Gastrocnemius medialis (tissue), 4 donors: Measurements from ENCODE around the gene RASSF5. TPM values are rescaled to one million over a fixed set of nuclear protein-coding genes. Genes with fewer than 3 reads are reported as not detected.

Experiments
- ATAC-seq, 2 donors: fragments of 150-250 bp; one replicate each; pipeline ENCODE4 v1.9.1; 2016
- DNase-seq, 2 donors: peaks; one replicate each; pipeline ENCODE4 v3.0.0-alpha.2; 2019
- H3K27ac ChIP-seq, 4 donors: fragments of 200-600 bp; sonication (generic); 1 replicate in 1 of 4; 2 replicates in 3 of 4; pipeline ENCODE4 v1.5.1; 2016 to 2018; ENCODE audit warnings: mild to moderate bottlenecking in 2 of 4, moderate library complexity in 1 of 4
- H3K27me3 ChIP-seq, 3 donors: fragments of 200-600 bp; sonication (generic) in 2 of 3; 1 replicate in 1 of 3; 2 replicates in 2 of 3; pipeline versions ENCODE4 v1.5.1 to v1.6.0; 2016 to 2019; ENCODE audit warnings: mild to moderate bottlenecking in 1 of 3, moderate library complexity in 1 of 3
- H3K36me3 ChIP-seq, 2 donors: fragments of 200-600 bp; sonication (generic) in 1 of 2; one replicate each; pipeline ENCODE4 v1.5.1; 2017 to 2018
- H3K4me1 ChIP-seq, 2 donors: fragments of 200-600 bp; sonication (generic) in 1 of 2; one replicate each; pipeline ENCODE4 v1.5.1; 2016 to 2017; ENCODE audit warnings: mild to moderate bottlenecking in 2 of 2
- H3K4me3 ChIP-seq, 4 donors: fragments of 200-600 bp; sonication (generic) in 3 of 4; 1 replicate in 1 of 4; 2 replicates in 3 of 4; pipeline ENCODE4 v1.5.1; 2016 to 2019; ENCODE audit warnings: mild to moderate bottlenecking in 2 of 4
- H3K9me3 ChIP-seq, 3 donors: fragments of 200-600 bp; sonication (generic) in 2 of 3; 1 replicate in 1 of 3; 2 replicates in 2 of 3; pipeline ENCODE4 v1.5.1; 2016 to 2019
- POLR2A ChIP-seq, 2 donors: fragments of 450-650 bp; IDR thresholded peaks; one replicate each; pipeline ENCODE4 v1.6.1; 2017; ENCODE audit warnings: antibody characterized with exemption in 2 of 2, mild to moderate bottlenecking in 2 of 2, moderate library complexity in 2 of 2
- in situ Hi-C, 4 donors: fragments of 200-750 bp; cut with MboI; loops; one replicate each; pipeline versions ENCODE4 v1.15.0 to v1.8.0; 2017; ENCODE audit warnings: low sequenced_read_pairs in 4 of 4
- intact Hi-C: fragments of 100-400 bp; cut with DNase I; formaldehyde crosslinking; loops from one replicate; pipeline ENCODE4 v1.15.1; 2023; ENCODE audit warnings: low total_unique reads
- total RNA-seq, 4 donors: library from RNA; depleted of rRNA; stranded (reverse); fragments of >200 nt; gene quantifications; one replicate each; pipeline versions ENCODE4 v1.1.0 to v1.2.3, GENCODE V29; 2016
- TF ChIP-seq, protein P1 (sequence below), 5 experiments: fragments of 450-650 bp in 3 of 5; fragments of 200-600 bp in 2 of 5; sonication (generic) in 2 of 5; IDR thresholded peaks in 4 of 5; conservative IDR thresholded peaks in 1 of 5; 1 replicate in 4 of 5; 2 replicates in 1 of 5; pipeline ENCODE4 v1.5.1; 2016 to 2019; ENCODE audit warnings: antibody characterized with exemption in 5 of 5, mild to moderate bottlenecking in 3 of 5, moderate library complexity in 3 of 5

RASSF5 gene
- total RNA-seq, 4 donors from 2014 or later = 5.9 to 15.9 (median 9.4) TPM

DNA sequence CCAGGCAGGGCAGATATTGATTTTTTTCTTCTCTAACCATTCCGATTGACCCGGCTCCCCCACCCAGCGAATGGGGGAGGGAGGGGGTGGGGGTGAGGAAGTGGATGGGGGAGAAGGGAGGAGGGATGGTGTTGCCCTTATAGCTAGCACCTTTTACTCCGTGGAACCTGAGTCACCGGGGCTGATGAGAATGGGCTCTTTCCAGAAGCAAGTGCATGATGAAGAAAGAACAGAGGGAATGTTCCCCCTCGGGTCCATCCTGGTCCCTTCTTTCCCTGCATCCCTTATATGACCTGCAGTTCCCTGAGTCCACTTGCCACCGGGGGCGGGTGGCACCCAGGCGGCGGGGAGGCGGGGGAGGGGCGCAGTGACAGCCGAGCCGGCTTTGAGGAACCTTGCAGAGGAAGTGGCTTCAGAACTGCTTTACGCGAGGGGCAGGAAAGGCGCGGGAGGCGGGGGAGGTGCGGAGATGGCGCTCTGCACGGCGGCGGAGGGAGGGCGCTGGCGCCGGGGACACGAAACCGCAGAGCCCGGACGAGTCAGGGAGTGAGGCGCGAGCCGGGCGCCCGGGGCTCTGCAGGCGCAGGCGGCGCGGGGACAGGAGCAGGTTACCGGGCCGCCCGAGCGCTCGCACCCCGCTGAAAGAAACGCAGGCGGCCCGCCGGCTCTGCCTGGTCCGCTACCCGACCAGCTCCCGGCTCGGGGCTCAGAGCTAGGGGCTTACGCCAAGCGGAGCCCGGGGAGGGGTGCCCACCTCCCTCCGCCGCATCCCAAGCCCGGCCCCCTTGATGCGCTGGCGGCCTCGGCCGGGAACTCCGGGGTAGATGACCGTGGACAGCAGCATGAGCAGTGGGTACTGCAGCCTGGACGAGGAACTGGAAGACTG, 49.7 kb downstream of the RASSF5 start:
- H3K9me3 ChIP-seq = no peaks in the 10 kb centered on the region
- in situ Hi-C loops (no loop called here), intact Hi-C loops (loop anchor here (2.0 kb wide), 1 partner anchor 22 kb away; no protein-coding TSS in a partner anchor)
- H3K4me3 ChIP-seq = peak overlapping the region; percentile 56 to 91 (median 68)
- no peaks in the 10 kb centered on the region for H3K36me3 ChIP-seq
- H3K4me1 ChIP-seq = peaks cover 31 to 55% of the 10 kb centered on the region in 2 donors
- TF ChIP-seq, protein P1, sequence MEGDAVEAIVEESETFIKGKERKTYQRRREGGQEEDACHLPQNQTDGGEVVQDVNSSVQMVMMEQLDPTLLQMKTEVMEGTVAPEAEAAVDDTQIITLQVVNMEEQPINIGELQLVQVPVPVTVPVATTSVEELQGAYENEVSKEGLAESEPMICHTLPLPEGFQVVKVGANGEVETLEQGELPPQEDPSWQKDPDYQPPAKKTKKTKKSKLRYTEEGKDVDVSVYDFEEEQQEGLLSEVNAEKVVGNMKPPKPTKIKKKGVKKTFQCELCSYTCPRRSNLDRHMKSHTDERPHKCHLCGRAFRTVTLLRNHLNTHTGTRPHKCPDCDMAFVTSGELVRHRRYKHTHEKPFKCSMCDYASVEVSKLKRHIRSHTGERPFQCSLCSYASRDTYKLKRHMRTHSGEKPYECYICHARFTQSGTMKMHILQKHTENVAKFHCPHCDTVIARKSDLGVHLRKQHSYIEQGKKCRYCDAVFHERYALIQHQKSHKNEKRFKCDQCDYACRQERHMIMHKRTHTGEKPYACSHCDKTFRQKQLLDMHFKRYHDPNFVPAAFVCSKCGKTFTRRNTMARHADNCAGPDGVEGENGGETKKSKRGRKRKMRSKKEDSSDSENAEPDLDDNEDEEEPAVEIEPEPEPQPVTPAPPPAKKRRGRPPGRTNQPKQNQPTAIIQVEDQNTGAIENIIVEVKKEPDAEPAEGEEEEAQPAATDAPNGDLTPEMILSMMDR (IDR thresholded peaks at IDR 0.05 in 4 of 5, conservative IDR thresholded peaks at IDR 0.05 in 1 of 5) = peak in 1 of 5 experiments; percentile 14
- peak; percentile 16 to 30 for TF ChIP-seq POLR2A (IDR thresholded peaks at IDR 0.05)
- ATAC-seq (peak; percentile 14 to 32), DNase-seq (peak; percentile 62 to 71)
- H3K27me3 ChIP-seq = no peaks in the 10 kb centered on the region
- peak overlapping the region; percentile 35 to 81 (median 61) for H3K27ac ChIP-seq

DNA sequence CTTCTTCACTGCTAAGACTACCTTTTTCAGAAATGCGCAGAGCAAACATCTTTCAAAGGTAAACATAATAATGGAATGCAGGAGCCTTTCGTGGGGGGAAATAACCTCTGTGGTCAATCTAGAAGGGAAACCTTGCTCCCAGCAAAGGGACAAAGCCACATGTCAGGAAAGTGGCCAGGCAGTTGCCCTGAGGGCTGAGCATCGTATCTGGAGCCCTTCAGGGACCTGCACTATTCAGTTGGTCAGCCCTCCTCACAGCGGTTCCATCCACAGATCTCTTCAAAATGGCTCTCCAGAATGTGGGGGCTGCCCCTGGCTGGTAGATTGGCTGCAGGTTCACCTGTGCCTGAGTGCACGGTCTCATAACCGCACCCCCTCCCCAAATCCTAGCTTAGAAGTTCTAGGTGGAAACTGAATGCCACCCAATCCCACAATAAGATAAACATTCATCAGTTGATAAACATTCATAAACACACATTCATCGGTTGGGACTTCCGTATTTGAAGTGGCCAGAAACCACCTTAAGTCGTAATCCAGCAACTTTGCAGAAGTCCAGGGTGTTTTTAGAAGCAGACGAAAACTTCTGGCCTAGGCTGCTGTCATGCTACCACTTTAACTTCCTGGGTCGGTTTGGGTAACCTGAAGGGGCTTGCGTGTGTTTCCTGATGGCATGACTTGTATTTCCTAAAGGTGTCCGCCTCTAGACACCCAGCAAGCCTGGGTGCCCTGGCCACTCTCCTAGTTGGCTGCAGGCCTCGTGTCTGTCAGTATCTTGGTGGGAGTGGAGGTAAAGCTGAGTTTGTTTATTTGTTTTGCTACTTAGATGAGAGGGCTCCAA, 50.5 kb downstream of the RASSF5 start:
- intact Hi-C loops = loop anchor here (2.0 kb wide), 1 partner anchor 21 kb away; no protein-coding TSS in a partner anchor
- H3K4me1 ChIP-seq = peaks cover 31 to 55% of the 10 kb centered on the region in 2 donors
- in situ Hi-C loops = no loop called here

DNA sequence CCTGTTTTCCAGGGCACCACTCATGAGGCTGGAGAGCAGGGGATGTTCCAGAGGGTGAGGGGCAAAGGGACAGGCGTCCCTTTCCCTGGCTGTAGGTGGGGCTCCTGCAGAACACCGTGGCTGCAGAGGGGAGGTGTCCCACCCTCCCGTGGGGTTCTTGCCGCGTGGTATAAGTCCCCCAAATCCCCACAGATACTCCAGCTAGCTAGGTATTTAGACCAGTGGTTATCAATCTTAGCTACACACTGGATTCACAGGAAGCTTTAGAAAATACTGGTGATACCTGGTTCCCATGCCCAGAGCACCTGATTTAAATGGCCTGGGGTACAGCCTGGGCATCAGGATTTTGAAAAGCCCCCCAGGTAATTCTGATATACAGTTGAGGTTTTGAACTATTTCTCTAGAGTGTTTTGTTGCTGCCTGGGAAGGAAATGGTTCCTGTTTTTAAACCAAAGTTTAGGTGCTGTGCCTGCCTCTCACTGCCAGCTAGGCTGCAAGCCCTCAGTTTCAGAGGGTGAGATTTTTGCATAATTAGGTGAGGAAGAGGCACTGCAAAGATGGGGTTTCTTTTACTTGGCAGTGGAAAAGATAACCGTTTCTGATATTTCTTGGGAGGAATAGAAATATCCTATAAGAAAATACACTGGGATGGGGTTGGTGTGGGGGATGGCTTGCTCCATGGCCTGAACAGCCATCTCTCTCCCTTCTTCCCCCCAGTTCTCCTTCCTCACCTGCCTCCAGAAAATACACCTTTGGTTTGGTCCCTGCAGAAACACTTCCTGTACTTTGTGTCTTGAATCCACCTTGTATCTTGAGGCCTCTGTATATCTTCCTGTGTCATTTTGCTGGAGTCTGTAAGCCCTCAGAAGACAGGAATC, 51.7 kb downstream of the RASSF5 start:
- intact Hi-C loops = no loop called here
- Histone ChIP-seq H3K27me3 (no peaks in the 10 kb centered on the region), H3K27ac (peak overlapping the region in 3 of 4 donors; percentile 56 to 82 (median 71)), H3K36me3 (no peaks in the 10 kb centered on the region), H3K4me1 (peaks cover 31 to 55% of the 10 kb centered on the region in 2 donors), H3K4me3 (no peak overlapping the region), H3K9me3 (no peaks in the 10 kb centered on the region)
- DNase-seq (no peak), ATAC-seq (no peak)
- in situ Hi-C loops = no loop called here
- TF ChIP-seq POLR2A (IDR thresholded peaks at IDR 0.05) = no peak
- TF ChIP-seq, protein P1 (IDR thresholded peaks at IDR 0.05 in 4 of 5, conservative IDR thresholded peaks at IDR 0.05 in 1 of 5) = no peak

More for the DNA sequence above, 50.5 kb downstream of the RASSF5 start:
- Histone ChIP-seq H3K36me3 (no peaks in the 10 kb centered on the region), H3K27ac (peak overlapping the region in 3 of 4 donors; percentile 52 to 82 (median 70)), H3K9me3 (no peaks in the 10 kb centered on the region), H3K27me3 (no peaks in the 10 kb centered on the region), H3K4me3 (peak overlapping the region; percentile 56 to 91 (median 68))
- no peak for TF ChIP-seq POLR2A (IDR thresholded peaks at IDR 0.05)
- TF ChIP-seq, protein P1 (IDR thresholded peaks at IDR 0.05 in 4 of 5, conservative IDR thresholded peaks at IDR 0.05 in 1 of 5) = no peak
- ATAC-seq = no peak
- DNase-seq = no peak

DNA sequence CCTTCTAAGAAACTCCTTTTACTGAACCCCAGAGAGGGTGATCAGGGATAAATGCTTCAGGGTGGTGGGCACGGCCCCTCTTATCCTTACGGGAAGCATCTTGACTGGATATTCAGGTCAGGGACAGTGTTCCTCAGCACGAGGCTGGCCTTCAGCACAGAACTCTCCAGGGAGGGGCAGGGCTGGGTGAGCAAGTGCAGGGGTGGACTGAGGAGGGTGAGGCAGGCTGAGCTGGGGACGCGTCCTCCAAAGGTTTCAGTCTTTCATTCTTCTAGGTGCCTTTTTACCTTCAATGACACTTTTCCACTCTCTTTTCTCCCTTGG, 52.3 kb downstream of the RASSF5 start:
- no peak overlapping the region for H3K4me3 ChIP-seq
- peak overlapping the region; percentile 56 to 82 (median 66) for H3K27ac ChIP-seq
- peaks cover 29 to 51% of the 10 kb centered on the region in 2 donors for H3K4me1 ChIP-seq
- TF ChIP-seq POLR2A (IDR thresholded peaks at IDR 0.05) = no peak
- TF ChIP-seq, protein P1 (IDR thresholded peaks at IDR 0.05 in 4 of 5, conservative IDR thresholded peaks at IDR 0.05 in 1 of 5) = no peak
- ATAC-seq (no peak), DNase-seq (no peak)
- in situ Hi-C loops = no loop called here
- H3K27me3 ChIP-seq = no peaks in the 10 kb centered on the region
- intact Hi-C loops = no loop called here
- H3K9me3 ChIP-seq = no peaks in the 10 kb centered on the region
- no peaks in the 10 kb centered on the region for H3K36me3 ChIP-seq
